SK-N-SH (cell line): ENCODE data around the gene AASS. TPM values are rescaled to one million over a fixed set of nuclear protein-coding genes. Genes with fewer than 3 reads are reported as not detected.

Source experiments
- CTCF ChIA-PET: fragments of 300-600, 350-600 bp; formaldehyde crosslinking; extraction: SDS; loops from one replicate; lab custom pipeline; 2021; lab: Yijun Ruan, JAX
- POLR2A ChIA-PET: fragments of 350-600 bp; sonication (Branson Sonifier 250); formaldehyde crosslinking; extraction: SDS; loops from one replicate; lab custom pipeline; 2020; ENCODE audit warnings: antibody characterized with exemption, inconsistent platforms; lab: Yijun Ruan, JAX
- DNase-seq: peaks from one replicate; pipeline ENCODE4 v3.0.0; 2012
- H2AFZ ChIP-seq: fragments of 200-600 bp; sonication (generic); 2 replicates; pipeline ENCODE4 v1.8.1; 2016; ENCODE audit warnings: antibody characterized with exemption, mild to moderate bottlenecking, low read depth
- H3F3A ChIP-seq: fragments of 200-600 bp; sonication (generic); replicated peaks from 2 replicates; pipeline ENCODE3; 2016; ENCODE audit warnings: antibody characterized with exemption, mild to moderate bottlenecking; ENCODE audit not compliant: insufficient read depth
- H3K27ac ChIP-seq, 2 experiments: fragments of 200-500 bp in 1 of 2; fragments of 200-600 bp in 1 of 2; sonication (Bioruptor generic) in 1 of 2; sonication (generic), shearing (Covaris generic) in 1 of 2; 2 replicates each; pipeline versions ENCODE4 v1.5.1 to v1.6.1; 2014 to 2016; ENCODE audit warnings: low read depth in 2 of 2, inconsistent platforms in 1 of 2, low read length in 1 of 2, mild to moderate bottlenecking in 1 of 2, mixed read lengths in 1 of 2
- H3K27me3 ChIP-seq: fragments of 200-600 bp; sonication (generic), shearing (Covaris generic); 2 replicates; pipeline ENCODE4 v1.6.1; 2016; ENCODE audit warnings: mixed run types; ENCODE audit not compliant: insufficient read depth
- H3K36me3 ChIP-seq, 2 experiments: fragments of 200-500 bp in 1 of 2; fragments of 200-600 bp in 1 of 2; sonication (Bioruptor generic) in 1 of 2; sonication (generic) in 1 of 2; replicated peaks in 1 of 2; 2 replicates each; pipeline versions ENCODE3 to v1.5.1; 2014 to 2016; ENCODE audit warnings: low read length in 1 of 2, mild to moderate bottlenecking in 1 of 2; ENCODE audit not compliant: insufficient read depth in 2 of 2, control insufficient read depth in 1 of 2
- H3K4me1 ChIP-seq, 2 experiments: fragments of 200-500 bp in 1 of 2; fragments of 200-600 bp in 1 of 2; sonication (Bioruptor generic) in 1 of 2; sonication (generic), shearing (Covaris generic) in 1 of 2; 2 replicates each; pipeline versions ENCODE4 v1.5.1 to v1.6.1; 2014 to 2016; ENCODE audit warnings: low read depth in 1 of 2, low read length in 1 of 2, mixed run types in 1 of 2; ENCODE audit not compliant: insufficient read depth in 2 of 2, control insufficient read depth in 1 of 2
- H3K4me2 ChIP-seq: fragments of 200-600 bp; sonication (generic), shearing (Covaris generic); 2 replicates; pipeline ENCODE4 v1.6.1; 2017; ENCODE audit warnings: mixed run types
- H3K4me3 ChIP-seq, 2 experiments: fragments of 200-500 bp in 1 of 2; fragments of 200-600 bp in 1 of 2; sonication (Bioruptor generic) in 1 of 2; sonication (generic), shearing (Covaris generic) in 1 of 2; 2 replicates each; pipeline versions ENCODE4 v1.5.1 to v1.8.1; 2014 to 2016; ENCODE audit warnings: low read depth in 2 of 2, inconsistent platforms in 1 of 2, low read length in 1 of 2, mild to moderate bottlenecking in 1 of 2, mixed read lengths in 1 of 2, moderate library complexity in 1 of 2
- H3K79me2 ChIP-seq: fragments of 200-600 bp; sonication (generic); 2 replicates; pipeline ENCODE4 v1.8.1; 2017; ENCODE audit warnings: mild to moderate bottlenecking; ENCODE audit not compliant: insufficient read depth
- H3K9ac ChIP-seq: fragments of 200-600 bp; sonication (generic); 2 replicates; pipeline ENCODE4 v1.6.1; 2017; ENCODE audit warnings: mixed run types
- H3K9me2 ChIP-seq: fragments of 200-600 bp; sonication (generic); 2 replicates; pipeline ENCODE4 v1.6.1; 2017; ENCODE audit warnings: mixed run types
- H3K9me3 ChIP-seq: fragments of 200-600 bp; sonication (generic); 2 replicates; pipeline ENCODE4 v1.6.1; 2017; ENCODE audit warnings: mixed run types, mild to moderate bottlenecking, moderate library complexity
- H4K20me1 ChIP-seq: fragments of 200-600 bp; sonication (generic); 2 replicates; pipeline ENCODE4 v1.6.1; 2017; ENCODE audit warnings: mild to moderate bottlenecking, mixed run types; ENCODE audit not compliant: insufficient read depth
- CHD2 ChIP-seq: fragments of 150-350 bp; IDR thresholded peaks from 2 replicates; pipeline ENCODE4 v1.6.1; 2018; ENCODE audit warnings: low read length; ENCODE audit not compliant: partially characterized antibody
- CTCF ChIP-seq: fragments of 200-600 bp; sonication (generic); IDR thresholded peaks from 2 replicates; pipeline ENCODE4 v1.6.1; 2017; ENCODE audit warnings: antibody characterized with exemption, mild to moderate bottlenecking, moderate library complexity
- ELF1 ChIP-seq: IDR thresholded peaks from 2 replicates; pipeline ENCODE4 v1.4.0; 2012
- EP300 ChIP-seq, 2 experiments: IDR thresholded peaks; 2 replicates each; pipeline versions ENCODE4 v1.4.0 to v1.6.1; 2012; ENCODE audit warnings: borderline replicate concordance in 1 of 2, low read depth in 1 of 2, low read length in 1 of 2
- FOSL2 ChIP-seq: IDR thresholded peaks from 2 replicates; pipeline ENCODE4 v1.4.0; 2012; ENCODE audit warnings: low read depth, mild to moderate bottlenecking, moderate library complexity, borderline replicate concordance
- FOXM1 ChIP-seq: IDR thresholded peaks from 2 replicates; pipeline ENCODE4 v1.4.0; 2012; ENCODE audit warnings: low read depth, mild to moderate bottlenecking
- JUND ChIP-seq: IDR thresholded peaks from 2 replicates; pipeline ENCODE4 v1.4.0; 2012
- MAX ChIP-seq: IDR thresholded peaks from 2 replicates; pipeline ENCODE4 v1.4.0; 2012; ENCODE audit warnings: low read depth
- MEF2A ChIP-seq: IDR thresholded peaks from 2 replicates; pipeline ENCODE4 v1.4.0; 2012; ENCODE audit warnings: low read depth, borderline replicate concordance
- MXI1 ChIP-seq: IDR thresholded peaks from 2 replicates; pipeline ENCODE4 v1.6.1; 2012; ENCODE audit warnings: mild to moderate bottlenecking, low read depth, low read length, improper control_type of control experiment
- NFIC ChIP-seq: IDR thresholded peaks from 2 replicates; pipeline ENCODE4 v1.4.0; 2012; ENCODE audit warnings: borderline replicate concordance
- POLR2AphosphoS5 ChIP-seq: IDR thresholded peaks from 2 replicates; pipeline ENCODE4 v1.6.1; 2012; ENCODE audit warnings: low read depth, low read length
- RAD21 ChIP-seq: IDR thresholded peaks from 2 replicates; pipeline ENCODE4 v1.6.1; 2012; ENCODE audit warnings: mild to moderate bottlenecking, low read length
- REST ChIP-seq: IDR thresholded peaks from 2 replicates; pipeline ENCODE4 v1.6.1; 2012; ENCODE audit warnings: mild to moderate bottlenecking, low read depth, low read length, moderate library complexity
- SMC3 ChIP-seq: IDR thresholded peaks from 2 replicates; pipeline ENCODE4 v1.6.1; 2012; ENCODE audit warnings: low read depth, low read length, improper control_type of control experiment
- TAF1 ChIP-seq: IDR thresholded peaks from 2 replicates; pipeline ENCODE4 v1.6.1; 2012; ENCODE audit warnings: low read depth, mild to moderate bottlenecking, low read length, moderate library complexity, borderline replicate concordance
- WGBS: methylation state at CpG from one replicate; pipeline ENCODE4 v1.1.6; 2017; ENCODE audit warnings: low lambda C conversion rate; 5-methylcytosine and 5-hydroxymethylcytosine counted together
- polyA plus RNA-seq, 3 experiments: library from polyadenylated mRNA; depleted of rRNA; stranded (reverse); fragments of >200 nt; gene quantifications; 2 replicates each; pipeline ENCODE4 v1.2.3, GENCODE V29; 2012

The AASS gene
- polyA plus RNA-seq, 1 of the 3 experiments (the other 2 are of a cell fraction) = 0.92 TPM

- TF ChIP-seq FOSL2 = no peak
- no peak for TF ChIP-seq NFIC
- TF ChIP-seq CTCF = no peak
- TF ChIP-seq MAX = no peak
- TF ChIP-seq MEF2A = no peak
- TF ChIP-seq JUND = no peak
- TF ChIP-seq FOXM1 = no peak
Measured at GRCh38 chr7:122068046-122068445, 76.0 kb downstream of the AASS start (continued).

- H3K9me2 ChIP-seq = no peaks in the 10 kb centered on the region
- H3K27ac ChIP-seq = no peak overlapping the region
- H3K27me3 ChIP-seq = no peaks in the 10 kb centered on the region; the same call in 1 of the 2 replicates
- no peaks in the 10 kb centered on the region for H3K36me3 ChIP-seq
- H3K9me3 ChIP-seq = no peaks in the 10 kb centered on the region
- H3K4me3 ChIP-seq = no peak overlapping the region
- no peak for DNase-seq
- CTCF ChIA-PET = no interaction called here
- H3F3A ChIP-seq = no peaks in the 10 kb centered on the region
- no peak overlapping the region for H3K9ac ChIP-seq
- no peaks in the 10 kb centered on the region for H3K4me1 ChIP-seq
- H2AFZ ChIP-seq = no peak overlapping the region
- 0% methylated on average over 1 of the region's 1 CpG for WGBS
- POLR2A ChIA-PET = no interaction called here
- no peaks in the 10 kb centered on the region for H4K20me1 ChIP-seq
- TF ChIP-seq POLR2AphosphoS5 (no peak), RAD21 (no peak), MEF2A (no peak)
- no peak overlapping the region for H3K4me2 ChIP-seq
- H3K79me2 ChIP-seq = no peaks in the 10 kb centered on the region
Measured at GRCh38 chr7:122067077-122067476, 77.0 kb downstream of the AASS start.

GRCh38 chr7:122064971-122065370 lies 79.1 kb downstream of the AASS start:
- no peaks in the 10 kb centered on the region for H3K9me2 ChIP-seq
- DNase-seq = no peak
- TF ChIP-seq FOXM1 = no peak
- TF ChIP-seq, all 33 proteins: peak for 0
- 36% methylated on average over 4 of the region's 4 CpGs for WGBS
- no peaks in the 10 kb centered on the region for H3F3A ChIP-seq
- H4K20me1 ChIP-seq = no peaks in the 10 kb centered on the region
- H3K4me3 ChIP-seq = no peak overlapping the region
- POLR2A ChIA-PET = no interaction called here
- no peaks in the 10 kb centered on the region; the same call in none of the 2 replicates for H3K27me3 ChIP-seq
- CTCF ChIA-PET = interaction anchor here (1.0 kb wide), 1 partner anchor 28 kb away, joined by 3 read pairs; no protein-coding TSS in a partner anchor
- H3K36me3 ChIP-seq = no peaks in the 10 kb centered on the region
- H3K9ac ChIP-seq = no peak overlapping the region
- H3K79me2 ChIP-seq = no peaks in the 10 kb centered on the region
- no peak overlapping the region for H3K27ac ChIP-seq
- no peaks in the 10 kb centered on the region for H3K9me3 ChIP-seq
- no peak overlapping the region for H3K4me2 ChIP-seq
- H3K4me1 ChIP-seq = no peaks in the 10 kb centered on the region
- peak overlapping the region; percentile 19; the same call in 1 of the 2 replicates for H2AFZ ChIP-seq

GRCh38 chr7:122063146-122063545 lies 80.9 kb downstream of the AASS start:
- Histone ChIP-seq H3K4me2 (no peak overlapping the region), H4K20me1 (no peaks in the 10 kb centered on the region), H3K9me2 (no peaks in the 10 kb centered on the region), H3K79me2 (no peaks in the 10 kb centered on the region), H2AFZ (no peak overlapping the region), H3K27ac (no peak overlapping the region), H3K36me3 (no peaks in the 10 kb centered on the region), H3F3A (no peaks in the 10 kb centered on the region), H3K9me3 (no peaks in the 10 kb centered on the region), H3K4me1 (no peaks in the 10 kb centered on the region), H3K27me3 (no peaks in the 10 kb centered on the region; the same call in none of the 2 replicates), H3K4me3 (no peak overlapping the region), H3K9ac (no peak overlapping the region)
- TF ChIP-seq ELF1 = no peak
- no peak for TF ChIP-seq POLR2AphosphoS5
- TF ChIP-seq MXI1 = no peak
- no peak for TF ChIP-seq SMC3
- no peak for TF ChIP-seq TAF1
- no peak for TF ChIP-seq CHD2
- no peak for TF ChIP-seq REST
- TF ChIP-seq EP300 (IDR thresholded peaks at IDR 0.05; ENCODE audit: borderline replicate concordance in 1 of 2, low read depth in 1 of 2, low read length in 1 of 2) = no peak
- no peak for DNase-seq
- ChIA-PET CTCF (interaction anchor here (0.8 to 1.2 kb wide), 2 partner anchors 11 to 117 kb away, joined by 3 to 4 read pairs; no protein-coding TSS in a partner anchor), POLR2A (no interaction called here)
